Spleen (tissue), 11 donors: Measurements from ENCODE around the gene SYCE3. TPM values are rescaled to one million over a fixed set of nuclear protein-coding genes. Genes with fewer than 3 reads are reported as not detected.

Source experiments
- DNase-seq: peaks from one replicate; pipeline ENCODE4 v3.0.0-alpha.2; 2020
- H3K27ac ChIP-seq, 8 donors: fragments of 200-600 bp; sonication (generic) in 7 of 8; 1 replicate in 4 of 8; 2 replicates in 4 of 8; pipeline versions ENCODE4 v1.5.0 to v1.8.0; 2016 to 2021; ENCODE audit warnings: inconsistent platforms in 4 of 8, mild to moderate bottlenecking in 4 of 8, moderate library complexity in 1 of 8
- H3K27me3 ChIP-seq, 7 donors: fragments of 200-600 bp; sonication (generic) in 6 of 7; replicated peaks in 1 of 7; 1 replicate in 4 of 7; 2 replicates in 3 of 7; pipeline versions ENCODE4 v1.5.0 to v1.8.0; 2016 to 2021; ENCODE audit warnings: inconsistent platforms in 3 of 7, mild to moderate bottlenecking in 1 of 7
- H3K36me3 ChIP-seq, 6 donors: fragments of 200-600 bp; sonication (generic) in 5 of 6; 1 replicate in 4 of 6; 2 replicates in 2 of 6; pipeline versions ENCODE4 v1.5.0 to v1.8.0; 2016 to 2021; ENCODE audit warnings: inconsistent platforms in 2 of 6
- H3K4me1 ChIP-seq, 6 donors: fragments of 200-600 bp; sonication (generic) in 5 of 6; 1 replicate in 3 of 6; 2 replicates in 3 of 6; pipeline versions ENCODE4 v1.5.0 to v1.8.0; 2016 to 2021; ENCODE audit warnings: inconsistent platforms in 3 of 6
- H3K4me3 ChIP-seq, 8 donors: fragments of 200-600 bp; sonication (generic) in 7 of 8; 1 replicate in 4 of 8; 2 replicates in 4 of 8; pipeline versions ENCODE4 v1.5.0 to v1.8.0; 2016 to 2021; ENCODE audit warnings: inconsistent platforms in 4 of 8, mild to moderate bottlenecking in 4 of 8, moderate library complexity in 2 of 8
- H3K9me3 ChIP-seq, 8 donors: fragments of 200-600 bp; sonication (generic) in 7 of 8; 1 replicate in 4 of 8; 2 replicates in 4 of 8; pipeline versions ENCODE4 v1.5.0 to v1.8.0; 2016 to 2021; ENCODE audit warnings: inconsistent platforms in 4 of 8
- POLR2A ChIP-seq, 3 donors: fragments of 450-650 bp; IDR thresholded peaks; one replicate each; pipeline ENCODE4 v1.5.1; 2017; ENCODE audit warnings: antibody characterized with exemption in 3 of 3, mild to moderate bottlenecking in 1 of 3
- POLR2AphosphoS5 ChIP-seq, 3 donors: sonication (generic); formaldehyde crosslinking; IDR thresholded peaks; one replicate each; pipeline ENCODE4 v1.5.1; 2017; ENCODE audit warnings: antibody characterized with exemption in 3 of 3
- WGBS, 5 donors: extraction: QIAGEN DNeasy Blood & Tissue Kit in 3 of 5; methylation state at CpG; one replicate each; pipeline versions ENCODE4 v1.1.5 to v1.1.7; 2013 to 2018; 5-methylcytosine and 5-hydroxymethylcytosine counted together
- intact Hi-C: fragments of 100-400 bp; cut with DNase I; formaldehyde crosslinking; loops from one replicate; pipeline ENCODE4 v1.15.0; 2023; ENCODE audit warnings: low total_unique reads
- polyA plus RNA-seq, 3 donors: library from polyadenylated mRNA; stranded (reverse); fragments of 200-250 nt; gene quantifications; one replicate each; pipeline ENCODE4 v1.2.1, GENCODE V29; 2013
- total RNA-seq, 7 donors: library from RNA; depleted of rRNA in 3 of 7; stranded (reverse); fragments of >200 nt in 3 of 7; fragmentation: NEBNext Ultra II Directional in 4 of 7; extraction: Animal tissue kit (Norgen Biotek cat#: 25700) in 4 of 7; gene quantifications; one replicate each; pipeline versions ENCODE4 v1.1.0 to v1.2.1, GENCODE V29; 2016 to 2021
- TF ChIP-seq, protein P1 (sequence below), 11 experiments: fragments of 200-600 bp in 7 of 11; fragments of 450-650 bp in 4 of 11; sonication (generic) in 4 of 11; IDR thresholded peaks in 8 of 11; conservative IDR thresholded peaks in 3 of 11; 1 replicate in 7 of 11; 2 replicates in 4 of 11; pipeline versions ENCODE4 v1.4.0 to v1.8.0; 2016 to 2021; ENCODE audit warnings: antibody characterized with exemption in 11 of 11, inconsistent platforms in 4 of 11, mild to moderate bottlenecking in 1 of 11
- donor health status: healthy with polysubstance abuse.
- donor health status: DM: no; HTN: no; CAD: no; lungs with moderate emphysema.
- donor health status: DM: no; HTN: no; CAD: no.
- donor health status: Bipolar disorder and iron deficiency.
- donor health status: healthy.
- donor health status: DM: no; HTN: no; CAD: no.
- donor health status: DM: yes; HTN: yes; CAD: no.

The SYCE3 gene
- total and polyA plus RNA-seq, 10 donors: 0.50 to 3.0 TPM; not detected in 8

DNA sequence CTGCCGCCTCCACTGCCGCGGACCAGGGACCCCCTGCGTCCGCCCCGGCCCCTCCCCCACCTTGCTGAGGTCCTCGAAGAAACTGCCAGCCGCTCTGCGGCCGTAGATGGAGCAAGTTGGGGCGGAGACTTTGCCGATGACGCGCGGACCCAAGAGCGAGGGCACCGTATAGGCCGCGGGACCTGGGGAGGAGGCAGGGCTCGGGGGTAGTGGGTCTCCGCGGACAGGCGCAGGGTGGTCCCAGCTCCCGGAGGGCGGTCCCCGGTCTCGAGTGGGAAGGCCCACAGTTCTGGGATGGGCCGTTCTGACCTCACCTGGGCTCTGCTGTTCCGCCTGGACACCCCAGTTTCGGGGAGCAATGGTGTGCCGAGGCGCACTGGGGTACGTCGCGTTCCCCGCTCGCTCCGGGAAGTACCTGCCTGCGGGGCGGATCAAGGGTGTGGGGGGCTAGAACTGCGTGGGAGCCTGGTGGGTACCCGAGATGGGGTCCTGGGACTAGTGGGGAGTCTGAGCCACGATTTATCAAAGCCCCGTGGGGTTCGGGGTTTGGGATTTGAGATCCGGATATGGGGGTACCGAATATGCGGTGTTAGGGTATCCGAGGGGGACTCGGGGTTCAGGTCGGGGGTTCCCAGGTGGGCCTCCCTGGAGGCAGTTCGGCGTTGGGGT lies 31.7 kb downstream of the SYCE3 start:
- Histone ChIP-seq H3K36me3 (peaks cover 0 to 18% (median 0%) of the 10 kb centered on the region in 6 donors), H3K4me3 (peak overlapping the region; percentile 50 to 97 (median 64)), H3K9me3 (no peaks in the 10 kb centered on the region), H3K27me3 (no peaks in the 10 kb centered on the region), H3K27ac (peak overlapping the region; percentile 97 to 100 (median 99)), H3K4me1 (peaks cover 20 to 99% (median 79%) of the 10 kb centered on the region in 6 donors)
- TF ChIP-seq POLR2AphosphoS5 (IDR thresholded peaks at IDR 0.05) (peak; percentile 93 to 96 (median 95)), POLR2A (IDR thresholded peaks at IDR 0.05) (peak; percentile 78 to 88 (median 81))
- TF ChIP-seq, protein P1, sequence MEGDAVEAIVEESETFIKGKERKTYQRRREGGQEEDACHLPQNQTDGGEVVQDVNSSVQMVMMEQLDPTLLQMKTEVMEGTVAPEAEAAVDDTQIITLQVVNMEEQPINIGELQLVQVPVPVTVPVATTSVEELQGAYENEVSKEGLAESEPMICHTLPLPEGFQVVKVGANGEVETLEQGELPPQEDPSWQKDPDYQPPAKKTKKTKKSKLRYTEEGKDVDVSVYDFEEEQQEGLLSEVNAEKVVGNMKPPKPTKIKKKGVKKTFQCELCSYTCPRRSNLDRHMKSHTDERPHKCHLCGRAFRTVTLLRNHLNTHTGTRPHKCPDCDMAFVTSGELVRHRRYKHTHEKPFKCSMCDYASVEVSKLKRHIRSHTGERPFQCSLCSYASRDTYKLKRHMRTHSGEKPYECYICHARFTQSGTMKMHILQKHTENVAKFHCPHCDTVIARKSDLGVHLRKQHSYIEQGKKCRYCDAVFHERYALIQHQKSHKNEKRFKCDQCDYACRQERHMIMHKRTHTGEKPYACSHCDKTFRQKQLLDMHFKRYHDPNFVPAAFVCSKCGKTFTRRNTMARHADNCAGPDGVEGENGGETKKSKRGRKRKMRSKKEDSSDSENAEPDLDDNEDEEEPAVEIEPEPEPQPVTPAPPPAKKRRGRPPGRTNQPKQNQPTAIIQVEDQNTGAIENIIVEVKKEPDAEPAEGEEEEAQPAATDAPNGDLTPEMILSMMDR (IDR thresholded peaks at IDR 0.05 in 8 of 11, conservative IDR thresholded peaks at IDR 0.05 in 3 of 11): peak in 1 of 11 experiments; percentile 17
- DNase-seq: peak; percentile 98
- intact Hi-C loops: no loop called here
- WGBS, 5 donors: 2 to 5% (median 3%) methylated on average over 42 to 53 of the region's 53 CpGs

DNA sequence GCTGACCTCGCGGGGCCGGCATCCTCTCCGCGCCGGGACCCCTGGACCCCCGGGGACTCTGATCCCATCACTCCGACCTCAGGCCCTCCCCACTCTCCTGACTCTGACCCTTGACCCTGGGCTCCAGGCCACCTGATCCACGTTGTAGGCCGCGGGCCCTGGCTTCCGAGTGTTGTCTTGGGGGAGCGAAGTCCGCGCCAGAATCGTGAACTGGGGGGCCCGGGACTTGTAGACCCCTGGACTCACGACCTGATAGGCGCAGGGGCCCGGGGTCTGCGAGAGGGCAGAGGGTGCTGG lies 32.2 kb downstream of the SYCE3 start:
- Histone ChIP-seq H3K36me3 (peaks cover 0 to 18% (median 0%) of the 10 kb centered on the region in 6 donors), H3K27ac (peak overlapping the region; percentile 97 to 100 (median 99)), H3K4me3 (peak overlapping the region; percentile 50 to 97 (median 64)), H3K27me3 (no peaks in the 10 kb centered on the region), H3K4me1 (peaks cover 20 to 98% (median 77%) of the 10 kb centered on the region in 6 donors), H3K9me3 (no peaks in the 10 kb centered on the region)
- WGBS, 5 donors: 1 to 2% (median 1%) methylated on average over 14 to 21 of the region's 21 CpGs
- DNase-seq: no peak
- intact Hi-C loops: no loop called here
- TF ChIP-seq, protein P1 (IDR thresholded peaks at IDR 0.05 in 8 of 11, conservative IDR thresholded peaks at IDR 0.05 in 3 of 11): no peak
- TF ChIP-seq POLR2A (IDR thresholded peaks at IDR 0.05): no peak
- no peak for TF ChIP-seq POLR2AphosphoS5 (IDR thresholded peaks at IDR 0.05)

DNA sequence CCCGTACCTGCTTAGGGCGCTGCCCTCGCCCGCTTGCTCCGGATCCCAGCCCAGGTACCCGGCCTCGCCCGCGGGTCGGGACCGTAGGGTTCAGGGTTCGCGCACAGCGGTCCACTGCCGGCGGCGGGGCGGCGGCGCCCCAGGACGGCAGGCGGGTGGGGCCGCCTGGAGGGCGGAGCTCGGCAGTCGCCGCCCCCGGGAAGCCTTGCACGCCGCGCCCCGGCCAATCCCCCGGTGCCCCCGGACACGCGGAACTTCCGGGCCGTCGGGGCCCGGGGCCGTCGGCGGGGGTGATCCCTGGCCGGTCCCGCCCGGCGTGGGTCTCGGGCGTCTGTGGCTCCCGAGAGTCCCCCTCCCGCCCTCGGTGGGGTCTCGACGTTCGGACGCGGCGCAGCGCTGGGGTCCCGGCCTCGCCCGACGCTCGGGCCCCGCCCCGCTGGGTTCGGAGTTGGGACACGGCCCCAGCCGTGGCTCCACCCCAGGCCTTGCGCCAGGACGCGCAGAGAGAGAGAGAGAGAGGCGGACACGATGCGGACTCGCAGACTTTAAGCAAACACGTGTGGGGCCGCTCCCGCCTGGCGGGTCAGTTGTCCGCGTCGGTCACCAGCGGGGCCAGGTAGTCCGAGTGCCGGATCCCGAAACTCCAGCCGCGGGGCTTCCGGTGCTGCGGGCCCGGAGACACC lies 32.7 kb downstream of the SYCE3 start, which contains the start of gene TYMP:
TYMP (minus strand) TSS at position 116 of the 683 bp plus-strand sequence. CDS start 303 bp downstream, outside the sequence.
- H3K4me1 ChIP-seq: peaks cover 20 to 96% (median 77%) of the 10 kb centered on the region in 6 donors
- intact Hi-C loops: no loop called here
- peak within 1 kb of the TSS; percentile 50 to 97 (median 64) for H3K4me3 ChIP-seq
- DNase-seq: peak; percentile 97
- 0 to 1% (median 1%) methylated on average over 3 to 92 of the region's 92 CpGs for WGBS, 5 donors
- peaks cover 0 to 18% (median 0%) of the 10 kb centered on the region in 6 donors for H3K36me3 ChIP-seq
- H3K27ac ChIP-seq: peak within 1 kb of the TSS; percentile 97 to 100 (median 99)
- TF ChIP-seq POLR2A (IDR thresholded peaks at IDR 0.05) (peak; percentile 46 to 74 (median 63)), POLR2AphosphoS5 (IDR thresholded peaks at IDR 0.05) (peak; percentile 90 to 91 (median 91))
- TF ChIP-seq, protein P1 (IDR thresholded peaks at IDR 0.05 in 8 of 11, conservative IDR thresholded peaks at IDR 0.05 in 3 of 11): peak in 1 of 11 experiments; percentile 42
- H3K27me3 ChIP-seq: no peaks in the 10 kb centered on the region
- H3K9me3 ChIP-seq: no peaks in the 10 kb centered on the region

DNA sequence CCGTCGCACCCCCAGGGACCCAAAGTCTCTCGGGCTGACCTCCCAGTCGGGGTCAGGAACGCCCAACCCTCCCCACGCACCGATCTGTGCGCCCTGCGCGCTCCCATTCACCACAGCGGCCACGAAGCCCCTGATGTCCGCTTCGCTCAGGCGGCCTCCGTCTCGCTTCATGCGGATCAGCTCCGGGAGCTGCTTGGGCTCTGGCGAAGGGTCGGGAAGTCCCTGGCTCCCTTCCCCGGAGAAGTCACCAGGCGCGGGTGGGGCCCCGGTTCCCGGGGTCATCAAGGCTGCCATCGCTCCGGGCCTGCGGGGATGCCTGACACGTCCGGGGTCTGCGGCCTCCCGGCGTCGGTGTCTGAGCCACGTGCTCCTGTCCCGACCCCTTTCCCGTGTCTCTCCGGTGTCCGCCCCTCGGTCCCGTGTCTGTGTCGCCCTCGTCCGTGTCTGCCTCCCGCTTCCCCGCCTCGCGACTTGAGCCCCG lies 33.3 kb downstream of the SYCE3 start:
- Histone ChIP-seq H3K9me3 (no peaks in the 10 kb centered on the region), H3K4me1 (peaks cover 23 to 96% (median 79%) of the 10 kb centered on the region in 6 donors), H3K27ac (peak overlapping the region; percentile 97 to 100 (median 99)), H3K36me3 (peaks cover 0 to 18% (median 0%) of the 10 kb centered on the region in 6 donors), H3K4me3 (peak overlapping the region; percentile 50 to 97 (median 64)), H3K27me3 (no peaks in the 10 kb centered on the region)
- intact Hi-C loops: no loop called here
- TF ChIP-seq POLR2A (IDR thresholded peaks at IDR 0.05) (no peak), POLR2AphosphoS5 (IDR thresholded peaks at IDR 0.05) (peak; percentile 2 to 78 (median 69))
- TF ChIP-seq, protein P1 (IDR thresholded peaks at IDR 0.05 in 8 of 11, conservative IDR thresholded peaks at IDR 0.05 in 3 of 11): no peak
- WGBS, 5 donors: 13 to 56% (median 22%) methylated on average over 25 to 50 of the region's 50 CpGs
- DNase-seq: no peak
